NCI-H446 (cell line): Measurements from ENCODE around the gene ADCY3.
A peak's percentile ranks its signal among the peaks of the same experiment; 100 is the strongest.

ENCODE experiments used
- DNase-seq, 2 experiments: peaks; one replicate each; lab custom pipeline; 2025; lab: John Stamatoyannopoulos, UW

Gene ADCY3

DNA sequence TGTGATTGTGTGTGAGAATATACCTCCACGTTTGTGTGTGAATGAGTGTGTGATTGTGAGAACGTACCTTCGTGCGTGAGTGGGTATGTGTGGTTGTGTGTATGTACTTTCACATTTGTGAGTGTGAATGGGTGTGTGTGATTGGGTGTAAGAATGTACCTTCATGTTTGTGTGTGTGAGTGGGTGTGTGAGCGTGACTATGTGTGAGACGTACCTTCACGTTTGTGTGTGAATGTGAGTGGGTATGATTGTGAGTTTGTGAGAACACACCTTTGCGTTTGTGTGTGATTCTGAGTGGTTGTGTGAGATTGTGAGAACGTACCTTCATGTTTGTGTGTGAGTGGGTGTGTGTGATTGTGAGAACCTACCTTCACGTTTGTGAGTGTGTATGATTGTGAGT lies 5.8 kb upstream of the ADCY3 start:
- no peak for DNase-seq

- no peak for DNase-seq
These were observed 4.7 kb upstream of the ADCY3 start for GRCh38 chr2:24924732-24925131.

DNA sequence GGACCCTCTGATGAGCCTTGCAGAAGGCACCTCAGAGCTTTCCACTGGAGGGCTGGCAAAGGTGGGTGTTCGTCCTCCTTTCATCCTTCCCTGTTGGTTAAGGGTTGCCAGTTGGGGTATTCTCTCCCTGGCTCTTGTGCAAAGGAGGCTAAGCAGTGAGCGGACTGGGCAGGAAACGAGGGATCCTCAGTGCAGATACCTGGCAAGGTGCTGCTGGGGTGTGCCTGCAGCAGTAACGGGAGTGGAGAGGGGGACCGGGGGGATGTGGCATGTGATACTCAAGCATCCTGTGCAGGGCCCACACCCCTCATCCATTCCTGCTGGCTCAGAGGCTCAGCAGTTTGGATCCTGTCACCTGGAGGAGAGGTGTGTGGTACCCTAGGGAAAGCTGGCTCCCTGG lies 4.2 kb upstream of the ADCY3 start:
- no peak for DNase-seq

GRCh38 chr2:24923106-24923505 lies 3.1 kb upstream of the ADCY3 start:
- no peak for DNase-seq

DNA sequence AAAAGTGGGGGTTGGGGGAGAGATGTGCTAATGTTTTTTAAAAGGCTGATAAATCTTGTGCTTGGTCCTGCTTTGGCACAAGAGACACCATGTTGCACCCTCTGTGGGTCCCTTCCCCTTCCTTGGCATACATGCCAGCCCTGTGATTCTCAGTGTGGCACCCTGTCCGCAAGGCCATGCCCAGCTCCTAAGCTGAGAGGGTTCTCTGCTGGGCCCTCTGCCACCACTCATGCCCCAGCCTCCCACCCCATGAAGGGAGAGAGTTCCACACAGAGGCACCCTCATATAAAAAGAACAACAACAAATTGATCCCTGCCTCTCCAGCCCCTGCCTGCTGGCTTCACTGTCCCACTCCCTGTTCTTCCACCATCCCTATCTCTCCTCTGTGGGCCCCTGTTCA lies 2.5 kb upstream of the ADCY3 start:
- no peak for DNase-seq

- peak in 1 of 2 experiments; percentile 21 for DNase-seq
These were observed 888 bp upstream of the ADCY3 start for GRCh38 chr2:24920809-24921441.

DNA sequence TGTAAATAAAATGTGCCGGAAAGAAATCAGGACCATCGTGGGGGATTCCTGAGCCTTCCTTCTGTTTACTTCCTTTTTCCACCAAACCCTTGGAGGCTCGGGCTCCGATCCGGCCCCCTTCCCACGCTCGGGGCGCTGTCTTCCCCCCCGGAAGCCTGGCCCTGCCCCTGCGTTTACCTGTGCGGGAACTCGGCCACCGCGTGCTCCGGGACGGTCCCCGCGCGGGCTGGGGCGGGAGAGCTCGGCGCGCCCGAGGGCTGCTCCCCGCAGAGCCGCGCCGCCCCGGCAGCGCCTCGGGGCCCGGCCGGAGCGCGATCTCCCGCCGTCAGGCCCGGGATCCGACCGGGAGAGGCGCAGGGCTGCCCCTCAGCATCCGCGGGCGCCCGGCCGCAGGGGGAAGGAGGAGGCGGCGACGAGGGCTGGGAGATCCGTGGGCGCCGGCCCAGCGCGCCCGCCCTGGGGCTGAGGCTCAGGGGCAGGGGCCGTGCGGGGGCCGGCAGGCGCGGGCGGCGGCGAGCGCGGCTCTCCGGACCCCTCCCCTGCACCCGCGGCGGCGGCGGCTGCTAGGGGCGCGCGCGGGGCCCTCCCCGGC lies 435 bp downstream of the ADCY3 start:
- no peak for DNase-seq

- no peak for DNase-seq
These were observed 966 bp downstream of the ADCY3 start for GRCh38 chr2:24919037-24919505.

GRCh38 chr2:24918326-24919036 lies 1.6 kb downstream of the ADCY3 start:
- DNase-seq, result no peak

DNA sequence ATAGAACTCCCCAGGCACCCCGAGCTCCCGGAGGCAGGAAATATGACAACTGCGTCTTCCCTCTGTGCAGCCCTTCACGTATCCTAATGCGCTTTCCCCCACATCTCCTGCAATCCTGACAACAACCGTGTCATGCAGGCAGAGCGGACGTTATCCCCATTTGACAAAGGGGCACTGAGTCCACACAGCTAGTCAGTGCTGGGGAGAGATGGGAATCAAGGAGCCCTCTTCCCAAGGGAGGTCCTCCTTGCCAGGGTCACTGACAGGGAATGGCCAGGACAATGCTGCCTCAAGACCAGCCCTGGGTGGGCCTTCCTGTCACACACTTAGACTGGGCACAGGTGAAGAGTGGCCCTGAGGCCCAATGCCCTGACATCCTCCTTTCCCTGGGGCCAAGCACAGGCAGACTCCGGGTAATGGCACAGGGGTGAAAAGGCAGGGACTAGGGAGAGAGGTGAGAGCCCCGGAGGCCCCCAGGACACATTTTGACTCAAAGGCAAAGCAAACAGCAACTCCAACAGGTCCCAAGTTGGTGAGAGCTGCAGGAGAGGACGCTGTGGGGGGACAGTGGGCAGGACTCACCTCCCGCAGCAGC lies 2.2 kb downstream of the ADCY3 start:
- no peak for DNase-seq

DNA sequence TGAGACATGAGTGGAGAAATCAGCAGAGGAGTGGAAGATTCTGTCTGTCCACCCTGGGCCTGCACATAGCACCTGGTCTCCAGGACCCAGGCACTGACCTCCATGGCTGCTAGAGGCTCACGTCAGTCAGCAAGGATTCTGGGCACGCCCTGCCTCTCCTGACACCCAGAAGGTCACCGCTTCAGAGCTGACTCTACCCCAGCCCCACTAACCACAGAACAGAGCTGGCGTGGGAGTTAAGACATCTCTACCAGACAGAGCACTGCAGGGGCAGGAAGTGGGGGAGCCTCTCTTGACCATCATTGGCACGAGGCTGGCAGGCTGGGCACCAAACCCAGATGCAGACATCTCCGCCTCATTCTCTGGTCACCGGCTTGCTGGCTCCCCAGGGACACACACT lies 3.0 kb downstream of the ADCY3 start:
- no peak for DNase-seq

- no peak for DNase-seq
These were observed 4.2 kb downstream of the ADCY3 start for GRCh38 chr2:24915796-24916195.

DNA sequence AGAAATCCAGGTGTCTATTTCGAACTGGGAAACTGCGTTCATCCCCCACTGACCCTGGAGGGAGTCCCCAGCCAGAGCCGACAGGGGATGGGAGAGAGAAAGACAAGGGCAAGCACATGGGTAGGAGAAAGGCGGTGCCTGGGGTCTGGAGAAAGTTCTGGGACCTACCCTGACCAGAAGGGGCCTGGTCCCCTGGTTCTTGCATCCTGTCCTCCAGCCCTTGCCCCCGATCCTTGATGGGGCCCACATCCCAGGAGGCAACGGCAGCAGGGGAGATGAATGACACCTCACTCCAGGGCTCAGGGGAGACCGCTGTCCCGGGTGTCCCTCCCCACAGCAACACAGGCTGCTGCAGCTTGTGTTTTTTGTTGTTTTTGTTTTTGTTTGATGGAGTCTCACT lies 4.9 kb downstream of the ADCY3 start:
- no peak for DNase-seq

DNA sequence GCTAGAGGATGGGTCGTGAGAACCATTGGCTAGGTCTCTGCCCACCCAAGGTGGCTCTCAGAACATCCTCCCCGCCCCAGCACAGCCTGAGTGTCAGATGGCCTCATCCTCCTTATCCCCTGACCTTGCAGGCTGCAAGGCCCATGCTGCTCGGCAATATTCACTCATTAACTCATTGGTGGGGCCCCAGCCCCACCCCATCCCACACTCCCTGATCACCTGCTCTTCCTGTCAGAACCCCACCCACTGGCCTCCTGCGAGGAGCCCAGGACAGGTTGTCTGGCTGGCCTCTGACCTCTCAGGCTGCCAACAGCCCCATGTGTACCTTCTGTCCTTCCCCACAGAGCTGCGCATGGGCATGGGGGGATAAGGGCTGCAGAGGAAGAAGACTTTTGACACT lies 5.3 kb downstream of the ADCY3 start:
- no peak for DNase-seq

- DNase-seq, result no peak
These were observed 6.1 kb downstream of the ADCY3 start for GRCh38 chr2:24913911-24914310.

DNA sequence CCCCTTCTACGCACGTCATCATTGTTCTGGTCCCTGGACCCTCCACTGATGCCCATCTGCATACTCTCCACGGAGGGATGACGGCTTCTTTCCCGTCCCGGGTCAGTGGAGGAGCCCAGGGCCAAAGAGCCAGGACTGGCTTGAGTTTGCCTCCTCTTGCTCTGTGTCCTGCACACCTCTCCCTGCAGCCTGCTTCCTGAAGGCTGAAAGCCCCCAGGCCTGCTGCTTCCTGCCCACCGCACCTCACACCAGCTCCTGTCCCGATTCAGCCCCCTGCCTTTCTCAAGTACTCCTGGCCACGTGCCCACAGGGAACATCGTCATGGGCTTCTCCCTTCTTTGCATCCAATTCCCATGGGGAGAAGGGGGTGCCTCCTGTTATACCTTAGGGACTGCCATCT lies 7.1 kb downstream of the ADCY3 start:
- DNase-seq, result no peak

DNA sequence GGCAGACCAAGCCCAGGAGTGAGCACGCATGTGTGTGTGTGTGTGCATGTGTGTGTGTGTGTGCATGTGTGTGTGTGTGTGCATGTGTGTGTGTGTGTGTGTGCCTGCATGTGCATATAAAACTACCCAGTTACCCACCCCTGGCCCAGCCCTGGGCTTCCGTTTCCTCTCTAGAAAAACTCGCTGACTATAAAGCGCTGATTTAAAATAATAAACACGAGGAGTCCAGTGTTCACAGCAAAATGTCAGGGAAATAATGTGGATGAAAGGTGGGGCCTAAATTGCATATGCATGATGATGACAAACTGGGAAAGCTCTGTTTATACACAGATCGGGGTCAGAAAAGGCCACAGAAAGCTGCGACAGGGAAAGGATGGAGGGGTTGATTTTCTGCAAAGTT lies 7.5 kb downstream of the ADCY3 start:
- DNase-seq, result no peak

- DNase-seq, result no peak
These were observed 9.8 kb downstream of the ADCY3 start for GRCh38 chr2:24910245-24910644.

- DNase-seq, result no peak
These were observed 10.4 kb downstream of the ADCY3 start for GRCh38 chr2:24909555-24910177.

DNA sequence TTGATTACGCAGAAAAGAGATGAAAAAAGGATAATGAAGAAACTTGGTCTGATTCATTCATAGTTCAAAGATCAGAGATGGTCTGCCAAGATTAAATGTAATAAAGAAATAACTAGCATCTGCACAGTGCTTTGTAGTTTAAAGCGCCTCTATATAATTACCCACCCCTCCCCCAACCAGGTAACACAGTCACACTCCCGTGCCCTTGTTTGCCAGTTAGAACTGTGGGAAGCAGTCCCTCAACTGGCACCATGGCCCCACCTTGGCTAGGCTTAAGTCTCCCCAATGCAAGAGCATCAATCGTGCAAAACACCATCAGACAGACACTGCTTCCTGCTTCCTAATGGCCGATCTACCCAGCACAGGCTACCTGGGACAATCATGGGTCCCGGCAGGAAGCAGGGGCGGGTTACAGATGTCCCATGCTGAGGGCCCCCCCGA lies 11.6 kb downstream of the ADCY3 start:
- no peak for DNase-seq

GRCh38 chr2:24907116-24907515 lies 12.9 kb downstream of the ADCY3 start:
- DNase-seq, result no peak

- DNase-seq, result no peak
These were observed 13.6 kb downstream of the ADCY3 start for GRCh38 chr2:24906466-24906865.
